OCI-LY7 (cell line): ENCODE measurements around the gene MPV17L. TPM values are rescaled to one million over a fixed set of nuclear protein-coding genes. Genes with fewer than 3 reads are reported as not detected.
A peak's percentile ranks its signal among the peaks of the same experiment; 100 is the strongest.
"Not testable (repeated sequence)": the region's sequence is repeated elsewhere in the genome, so short reads cannot be mapped to it uniquely, and the experiment has no call there.

ENCODE experiments used
- BruUV-seq: library from RNA; stranded (reverse); fragments of 400-500 nt; replicated peaks from 2 replicates; lab custom pipeline; 2021; lab: Mats Ljungman, UMichigan
- CTCF ChIA-PET: fragments of 300-600 bp; sonication (Branson Sonifier 250); formaldehyde crosslinking; loops from one replicate; lab custom pipeline; 2022; ENCODE audit warnings: antibody characterized with exemption; ENCODE audit not compliant: unreplicated experiment; lab: Charles Lee
- POLR2A ChIA-PET: fragments of 300-600 bp; sonication (Branson Sonifier 250); formaldehyde crosslinking; loops from one replicate; lab custom pipeline; 2022; ENCODE audit warnings: antibody characterized with exemption; lab: Charles Lee
- DNase-seq: peaks from one replicate; pipeline ENCODE4 v3.0.0-alpha.2; 2015; ENCODE audit warnings: low spot score
- H2AFZ ChIP-seq: fragments of 200-600 bp; sonication (generic), shearing (Covaris generic); 2 replicates; pipeline ENCODE4 v1.6.1; 2014; ENCODE audit warnings: mild to moderate bottlenecking, antibody characterized with exemption, low read length, moderate library complexity
- H3K27ac ChIP-seq: fragments of 200-600 bp; sonication (generic); 2 replicates; pipeline ENCODE4 v1.5.1; 2014; ENCODE audit warnings: mixed run types, low read depth, mild to moderate bottlenecking, moderate library complexity, low read length, inconsistent platforms; ENCODE audit not compliant: poor library complexity, severe bottlenecking
- H3K36me3 ChIP-seq: fragments of 200-600 bp; sonication (generic); 2 replicates; pipeline ENCODE4 v1.6.1; 2014; ENCODE audit warnings: mild to moderate bottlenecking, antibody characterized with exemption, low read length, moderate library complexity, mixed read lengths; ENCODE audit not compliant: insufficient read depth
- H3K4me1 ChIP-seq: fragments of 200-600 bp; sonication (generic); 2 replicates; pipeline ENCODE4 v1.5.1; 2014; ENCODE audit warnings: mild to moderate bottlenecking, low read length; ENCODE audit not compliant: insufficient read depth, poor library complexity, severe bottlenecking
- H3K4me2 ChIP-seq: fragments of 200-600 bp; sonication (generic); 2 replicates; pipeline ENCODE4 v1.6.1; 2014; ENCODE audit warnings: mild to moderate bottlenecking, low read length
- H3K4me3 ChIP-seq: fragments of 200-600 bp; sonication (generic); 2 replicates; pipeline ENCODE4 v1.5.1; 2014; ENCODE audit warnings: mild to moderate bottlenecking, low read depth, low read length; ENCODE audit not compliant: poor library complexity, severe bottlenecking
- H3K79me2 ChIP-seq: fragments of 200-600 bp; sonication (generic); 2 replicates; pipeline ENCODE4 v1.6.1; 2016; ENCODE audit warnings: low read depth, mild to moderate bottlenecking, low read length, moderate library complexity, mixed read lengths; ENCODE audit not compliant: insufficient read depth
- H3K9me2 ChIP-seq: fragments of 200-600 bp; sonication (generic); 2 replicates; pipeline ENCODE4 v1.6.1; 2016; ENCODE audit warnings: mild to moderate bottlenecking, low read length, mixed read lengths; ENCODE audit not compliant: insufficient read depth
- H3K9me3 ChIP-seq: fragments of 200-600 bp; sonication (generic); 2 replicates; pipeline ENCODE4 v1.6.1; 2014; ENCODE audit warnings: mild to moderate bottlenecking, mixed run types, low read length, mixed read lengths
- H4K20me1 ChIP-seq: fragments of 200-600 bp; sonication (generic); 2 replicates; pipeline ENCODE4 v1.6.1; 2014; ENCODE audit warnings: mild to moderate bottlenecking, antibody characterized with exemption, low read length, moderate library complexity, mixed read lengths; ENCODE audit not compliant: insufficient read depth
- CTCF ChIP-seq: fragments of 200-600 bp; sonication (generic); conservative IDR thresholded peaks from 2 replicates; pipeline ENCODE4 v1.5.1; 2014; ENCODE audit warnings: mild to moderate bottlenecking, antibody characterized with exemption, low read length, moderate library complexity, mixed read lengths
- EZH2phosphoT487 ChIP-seq: fragments of 200-600 bp; sonication (generic); IDR thresholded peaks from 2 replicates; pipeline ENCODE4 v1.6.1; 2018; ENCODE audit warnings: low read depth, borderline replicate concordance, mild to moderate bottlenecking, mixed run types, antibody characterized with exemption, low read length, moderate library complexity, mixed read lengths
- intact Hi-C: fragments of 100-400 bp; cut with micrococcal nuclease; formaldehyde crosslinking; loops from one replicate; pipeline ENCODE4 v1.10.0; 2022; ENCODE audit not compliant: unreplicated experiment
- total RNA-seq, 2 experiments: library from RNA; depleted of rRNA in 1 of 2; stranded (reverse); fragments of >200 nt in 1 of 2; shearing (Covaris generic) in 1 of 2; gene quantifications; 2 replicates each; pipeline ENCODE4 v1.2.3, GENCODE V29; 2014 to 2022

Gene MPV17L
- total RNA-seq, 2 experiments from 2014 or later = 0.08 TPM; not detected in 1

DNA sequence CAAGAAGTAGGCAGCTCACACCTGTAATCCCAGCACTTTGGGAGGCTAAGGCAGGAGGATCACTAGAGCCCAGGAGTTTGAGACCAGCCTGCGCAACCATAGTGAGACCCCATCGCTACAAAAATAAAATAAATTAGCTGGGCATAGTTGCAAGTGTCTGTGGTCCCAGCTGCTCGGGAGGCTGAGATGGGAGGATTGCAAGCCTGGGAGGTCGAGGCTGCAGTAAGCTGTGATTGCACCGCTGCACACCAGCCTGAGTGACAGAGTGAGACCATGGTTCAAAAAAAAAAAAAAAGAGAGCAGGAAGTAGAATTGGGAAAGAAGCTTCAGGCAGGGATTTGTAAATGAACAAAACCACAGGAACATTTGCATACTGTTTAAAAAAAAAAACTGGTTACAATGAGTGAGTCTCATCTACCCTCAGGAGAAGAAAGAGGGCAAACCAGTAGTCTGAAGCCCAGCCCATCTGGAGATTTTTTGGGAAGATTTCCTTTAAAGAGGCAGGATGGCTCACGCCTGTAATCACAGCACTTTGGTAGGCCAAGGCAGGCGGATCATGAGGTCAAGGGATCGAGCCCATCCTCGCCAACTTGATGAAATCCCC, 7.9 kb downstream of the MPV17L start:
- ChIA-PET CTCF (no interaction called here), POLR2A (interaction anchor here (0.7 kb wide), 1 partner anchor 319 kb away, joined by 3 read pairs; no protein-coding TSS in a partner anchor)
- intact Hi-C loops = no loop called here
- Histone ChIP-seq H3K4me3 (no peak overlapping the region), H3K36me3 (no peaks in the 10 kb centered on the region), H2AFZ (peak overlapping the region; percentile 62), H3K27ac (no peak overlapping the region), H3K9me3 (no peaks in the 10 kb centered on the region), H4K20me1 (no peaks in the 10 kb centered on the region), H3K79me2 (no peaks in the 10 kb centered on the region), H3K4me1 (peaks cover 10% of the 10 kb centered on the region), H3K4me2 (peak overlapping the region; percentile 40; the same call in 1 of the 2 replicates), H3K9me2 (no peaks in the 10 kb centered on the region)
- TF ChIP-seq EZH2phosphoT487 = no peak
- TF ChIP-seq CTCF = no peak
- BruUV-seq = no TSS peak
- DNase-seq = peak; percentile 20

DNA sequence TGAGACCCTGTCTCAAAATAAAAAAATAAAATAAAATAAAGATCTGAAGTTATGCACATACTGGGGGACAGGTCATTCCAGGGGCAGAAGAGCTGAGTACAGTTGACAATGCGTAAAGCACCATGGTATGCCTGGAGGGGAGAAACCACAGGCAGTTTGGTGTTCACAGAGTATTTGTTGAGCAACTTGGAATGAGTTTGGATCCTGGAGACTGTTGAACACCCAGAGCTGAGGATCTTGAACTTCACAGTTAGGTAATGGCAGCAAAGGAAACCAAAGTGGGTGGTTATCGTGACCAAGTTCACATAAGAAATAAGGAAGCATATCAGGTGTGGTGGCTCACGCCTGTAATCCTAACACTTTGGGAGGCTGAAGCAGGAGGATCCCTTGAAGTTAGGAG, 8.5 kb downstream of the MPV17L start:
- intact Hi-C loops, H3K4me3 ChIP-seq, POLR2A ChIA-PET, H3K36me3 ChIP-seq, H4K20me1 ChIP-seq, H3K9me3 ChIP-seq, BruUV-seq, H3K9me2 ChIP-seq, H3K79me2 ChIP-seq, DNase-seq, H3K27ac ChIP-seq, CTCF ChIA-PET: not testable (repeated sequence)
- Histone ChIP-seq H3K4me1 (peaks cover 10% of the 10 kb centered on the region), H3K4me2 (peak overlapping the region; percentile 40; the same call in 1 of the 2 replicates), H2AFZ (peak overlapping the region; percentile 62)

GRCh38 chr16:15404792-15405191, 9.2 kb downstream of the MPV17L start:
- Histone ChIP-seq H3K36me3 (no peaks in the 10 kb centered on the region), H2AFZ (no peak overlapping the region), H3K4me1 (peaks cover 10% of the 10 kb centered on the region), H3K9me2 (no peaks in the 10 kb centered on the region), H3K79me2 (no peaks in the 10 kb centered on the region), H3K27ac (no peak overlapping the region), H4K20me1 (no peaks in the 10 kb centered on the region), H3K4me2 (no peak overlapping the region), H3K4me3 (no peak overlapping the region), H3K9me3 (no peaks in the 10 kb centered on the region)
- CTCF ChIA-PET = no interaction called here
- BruUV-seq = no TSS peak
- intact Hi-C loops = no loop called here
- POLR2A ChIA-PET = no interaction called here
- no peak for TF ChIP-seq EZH2phosphoT487
- no peak for TF ChIP-seq CTCF
- no peak for DNase-seq

DNA sequence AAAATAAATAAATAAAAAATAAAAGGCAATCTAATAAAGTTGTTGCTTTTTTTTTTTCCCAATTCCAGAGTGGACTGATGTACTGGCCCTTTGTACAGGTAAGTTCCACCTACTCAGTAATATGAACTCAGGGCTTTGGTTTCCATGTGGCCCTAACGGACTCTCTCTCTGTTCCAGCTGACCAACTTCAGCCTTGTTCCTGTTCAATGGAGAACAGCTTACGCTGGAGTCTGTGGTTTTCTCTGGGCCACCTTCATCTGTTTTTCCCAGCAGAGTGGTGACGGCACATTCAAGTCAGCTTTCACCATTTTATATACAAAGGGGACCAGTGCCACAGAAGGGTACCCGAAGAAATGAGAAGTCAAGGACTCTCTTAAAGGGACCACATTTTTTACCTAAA, 12.2 kb downstream of the MPV17L start:
- H3K4me3 ChIP-seq, H3K27ac ChIP-seq, H2AFZ ChIP-seq, H3K4me2 ChIP-seq, H3K79me2 ChIP-seq, BruUV-seq, H4K20me1 ChIP-seq, H3K9me2 ChIP-seq, CTCF ChIA-PET, H3K36me3 ChIP-seq, H3K9me3 ChIP-seq, intact Hi-C loops, DNase-seq, POLR2A ChIA-PET: not testable (repeated sequence)
- peaks cover 10% of the 10 kb centered on the region for H3K4me1 ChIP-seq

- H3K27ac ChIP-seq, H3K4me2 ChIP-seq, H3K4me3 ChIP-seq, H3K4me1 ChIP-seq, intact Hi-C loops, CTCF ChIA-PET, H3K36me3 ChIP-seq, H3K9me3 ChIP-seq, H2AFZ ChIP-seq, H3K79me2 ChIP-seq, H3K9me2 ChIP-seq, DNase-seq, H4K20me1 ChIP-seq, BruUV-seq: not testable (repeated sequence)
- POLR2A ChIA-PET = interaction anchor here (0.6 kb wide), 1 partner anchor 9 kb away, joined by 4 read pairs; no protein-coding TSS in a partner anchor
Observed at GRCh38 chr16:15409476-15409875, 13.9 kb downstream of the MPV17L start.
